22Rv1 (cell line): ENCODE data around the gene RBM25.

Experiments used
- H3K27ac ChIP-seq: fragments of 450-650 bp; 2 replicates; pipeline ENCODE4 v1.5.1; 2017
- ZFX ChIP-seq: fragments of 450-650 bp; IDR thresholded peaks from 2 replicates; pipeline ENCODE4 v1.6.1; 2017; ENCODE audit warnings: antibody characterized with exemption, borderline replicate concordance
- TF ChIP-seq, protein P1 (sequence below): fragments of 450-650 bp; IDR thresholded peaks from 2 replicates; pipeline ENCODE4 v1.5.1; 2017; ENCODE audit warnings: mild to moderate bottlenecking

The RBM25 gene

DNA sequence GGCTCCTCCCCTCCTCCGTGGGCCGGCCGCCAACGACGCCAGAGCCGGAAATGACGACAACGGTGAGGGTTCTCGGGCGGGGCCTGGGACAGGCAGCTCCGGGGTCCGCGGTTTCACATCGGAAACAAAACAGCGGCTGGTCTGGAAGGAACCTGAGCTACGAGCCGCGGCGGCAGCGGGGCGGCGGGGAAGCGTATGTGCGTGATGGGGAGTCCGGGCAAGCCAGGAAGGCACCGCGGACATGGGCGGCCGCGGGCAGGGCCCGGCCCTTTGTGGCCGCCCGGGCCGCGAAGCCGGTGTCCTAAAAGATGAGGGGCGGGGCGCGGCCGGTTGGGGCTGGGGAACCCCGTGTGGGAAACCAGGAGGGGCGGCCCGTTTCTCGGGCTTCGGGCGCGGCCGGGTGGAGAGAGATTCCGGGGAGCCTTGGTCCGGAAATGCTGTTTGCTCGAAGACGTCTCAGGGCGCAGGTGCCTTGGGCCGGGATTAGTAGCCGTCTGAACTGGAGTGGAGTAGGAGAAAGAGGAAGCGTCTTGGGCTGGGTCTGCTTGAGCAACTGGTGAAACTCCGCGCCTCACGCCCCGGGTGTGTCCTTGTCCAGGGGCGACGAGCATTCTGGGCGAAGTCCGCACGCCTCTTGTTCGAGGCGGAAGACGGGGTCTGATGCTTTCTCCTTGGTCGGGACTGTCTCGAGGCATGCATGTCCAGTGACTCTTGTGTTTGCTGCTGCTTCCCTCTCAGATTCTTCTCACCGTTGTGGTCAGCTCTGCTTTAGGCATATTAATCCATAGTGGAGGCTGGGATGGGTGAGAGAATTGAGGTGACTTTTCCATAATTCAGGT lies 78.3 kb downstream of the RBM25 start, which contains the start of gene PSEN1:
PSEN1 (plus strand) TSS at position 121 of the 839 bp plus-strand sequence. CDS start 11,513 bp downstream, outside the sequence.
- TF ChIP-seq ZFX: no peak
- TF ChIP-seq, protein P1, sequence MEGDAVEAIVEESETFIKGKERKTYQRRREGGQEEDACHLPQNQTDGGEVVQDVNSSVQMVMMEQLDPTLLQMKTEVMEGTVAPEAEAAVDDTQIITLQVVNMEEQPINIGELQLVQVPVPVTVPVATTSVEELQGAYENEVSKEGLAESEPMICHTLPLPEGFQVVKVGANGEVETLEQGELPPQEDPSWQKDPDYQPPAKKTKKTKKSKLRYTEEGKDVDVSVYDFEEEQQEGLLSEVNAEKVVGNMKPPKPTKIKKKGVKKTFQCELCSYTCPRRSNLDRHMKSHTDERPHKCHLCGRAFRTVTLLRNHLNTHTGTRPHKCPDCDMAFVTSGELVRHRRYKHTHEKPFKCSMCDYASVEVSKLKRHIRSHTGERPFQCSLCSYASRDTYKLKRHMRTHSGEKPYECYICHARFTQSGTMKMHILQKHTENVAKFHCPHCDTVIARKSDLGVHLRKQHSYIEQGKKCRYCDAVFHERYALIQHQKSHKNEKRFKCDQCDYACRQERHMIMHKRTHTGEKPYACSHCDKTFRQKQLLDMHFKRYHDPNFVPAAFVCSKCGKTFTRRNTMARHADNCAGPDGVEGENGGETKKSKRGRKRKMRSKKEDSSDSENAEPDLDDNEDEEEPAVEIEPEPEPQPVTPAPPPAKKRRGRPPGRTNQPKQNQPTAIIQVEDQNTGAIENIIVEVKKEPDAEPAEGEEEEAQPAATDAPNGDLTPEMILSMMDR: no peak
- H3K27ac ChIP-seq: peak within 1 kb of the TSS; percentile 73

DNA sequence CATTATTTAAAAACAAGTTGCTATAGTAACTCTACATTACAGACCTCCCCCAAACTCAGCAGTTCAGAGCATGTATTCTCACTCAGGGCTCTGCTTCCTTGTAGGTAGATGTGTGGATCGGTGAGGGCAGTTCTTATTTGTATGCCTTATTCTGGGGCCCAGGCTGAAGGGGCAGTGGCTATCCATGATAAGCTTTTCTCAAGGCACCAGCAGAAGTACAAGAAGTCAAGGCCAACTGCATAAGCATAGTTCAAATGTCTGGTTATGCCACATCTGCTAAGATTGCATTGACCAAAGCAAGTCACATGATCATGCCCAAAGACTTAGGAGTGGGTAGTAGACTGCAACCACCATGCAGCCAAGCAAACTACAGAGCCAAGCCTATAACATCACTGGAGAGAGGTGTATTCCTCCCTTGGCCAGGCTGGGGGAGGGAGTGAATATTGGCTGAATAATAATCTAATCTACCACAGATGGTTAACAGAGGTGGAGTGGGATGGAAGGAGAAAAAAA lies 82.5 kb downstream of the RBM25 start:
- TF ChIP-seq, protein P1: no peak
- no peak for TF ChIP-seq ZFX
- H3K27ac ChIP-seq: no peak overlapping the region

DNA sequence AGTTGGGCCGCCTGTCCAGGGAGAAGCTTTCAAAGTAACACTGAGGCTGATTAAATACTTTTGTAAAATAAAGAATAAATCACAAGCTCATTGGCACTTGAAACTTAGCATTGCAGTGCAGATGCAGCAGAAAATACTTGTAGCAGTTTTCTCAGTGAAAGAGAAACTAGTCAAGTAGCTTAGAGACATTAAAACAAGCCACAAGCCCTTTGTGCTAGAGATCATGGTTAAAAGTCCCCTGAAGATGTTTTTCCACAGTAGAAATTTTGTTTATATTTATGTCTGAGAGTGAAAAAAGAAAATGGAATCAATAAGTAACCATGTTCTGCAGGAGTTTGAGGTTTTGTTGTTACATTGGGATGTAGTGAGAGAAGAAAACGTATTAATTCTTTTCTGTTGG lies 83.9 kb downstream of the RBM25 start:
- H3K27ac ChIP-seq: no peak overlapping the region
- TF ChIP-seq, protein P1: no peak
- TF ChIP-seq ZFX: no peak

DNA sequence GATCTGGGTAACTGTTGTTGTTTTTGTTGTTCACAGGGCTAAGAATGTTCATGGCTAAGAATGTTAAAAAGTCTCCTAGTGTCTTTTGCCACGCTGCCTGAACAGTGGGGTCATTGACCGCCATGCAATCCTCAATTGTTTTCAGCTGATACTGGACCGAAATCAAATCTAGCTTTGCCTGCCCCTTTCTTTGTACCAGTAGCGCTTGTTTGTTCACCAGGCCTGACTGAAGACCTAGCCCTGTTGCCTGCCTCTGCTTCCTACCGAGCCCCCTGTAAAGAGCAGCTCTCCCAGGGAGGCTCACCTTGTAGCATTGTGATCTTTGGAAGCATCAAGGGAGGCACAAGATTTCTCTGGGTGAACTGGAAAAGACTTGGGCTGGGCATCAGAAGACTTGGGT lies 84.7 kb downstream of the RBM25 start:
- no peak for TF ChIP-seq ZFX
- TF ChIP-seq, protein P1: no peak
- no peak overlapping the region for H3K27ac ChIP-seq

DNA sequence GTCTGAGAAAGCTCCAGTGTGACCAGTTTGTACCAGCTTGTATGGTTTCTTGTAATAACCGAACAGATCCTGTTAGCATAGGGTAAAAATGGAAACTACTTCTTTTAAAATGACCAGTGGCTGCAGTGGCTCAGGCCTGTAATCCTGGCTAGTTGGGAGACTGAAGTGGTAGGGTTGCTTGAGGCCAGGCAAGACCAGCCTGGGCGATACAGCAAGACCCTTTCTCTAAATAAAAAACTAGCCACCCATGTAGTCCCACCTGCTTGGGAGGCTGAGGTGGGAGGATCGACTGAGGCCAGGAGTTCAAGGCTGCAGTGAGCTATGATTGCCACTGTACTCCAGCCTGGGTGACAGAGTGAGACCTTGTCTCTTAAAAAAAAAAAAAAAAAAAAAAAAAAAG lies 85.3 kb downstream of the RBM25 start:
- H3K27ac ChIP-seq: no peak overlapping the region
- TF ChIP-seq ZFX: no peak
- TF ChIP-seq, protein P1: no peak

DNA sequence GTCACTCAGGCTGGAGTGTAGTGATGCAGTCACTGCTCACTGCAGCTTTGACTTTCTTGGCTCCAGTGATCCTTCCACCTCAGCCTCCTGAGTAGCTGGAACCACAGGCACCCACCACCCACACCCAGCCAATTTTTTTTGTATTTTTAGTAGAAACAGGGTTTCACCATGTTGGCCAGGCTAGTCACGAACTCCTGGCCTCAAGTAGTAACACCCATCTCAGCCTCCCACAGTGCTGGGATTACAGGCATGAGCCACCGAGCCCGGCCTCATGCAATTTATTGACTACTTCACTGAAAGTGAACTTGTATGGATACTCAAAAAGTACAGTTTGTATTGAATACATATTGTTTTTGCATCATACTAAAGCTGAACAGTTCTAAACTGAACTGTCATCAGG lies 87.0 kb downstream of the RBM25 start:
- no peak overlapping the region for H3K27ac ChIP-seq
- TF ChIP-seq ZFX: no peak
- TF ChIP-seq, protein P1: no peak

DNA sequence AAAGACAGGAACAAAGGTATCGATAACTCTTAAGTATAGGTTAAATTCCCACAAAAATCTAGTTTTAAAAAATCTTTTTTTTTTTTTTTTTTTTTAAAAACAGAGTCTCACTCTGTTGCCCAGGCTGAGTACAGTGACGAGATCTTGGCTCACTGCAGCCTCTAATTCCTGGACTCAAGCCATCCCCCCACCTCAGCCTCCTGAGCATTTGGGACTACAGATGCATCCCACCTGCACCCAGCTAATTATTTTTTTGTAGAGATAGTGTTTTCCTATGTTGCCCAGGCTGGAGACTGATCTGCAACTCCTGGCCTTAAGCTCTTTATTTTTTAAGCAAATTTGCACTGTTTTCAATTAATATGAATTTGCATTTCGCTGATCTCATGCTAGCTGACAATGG lies 87.8 kb downstream of the RBM25 start:
- TF ChIP-seq, protein P1: no peak
- TF ChIP-seq ZFX: no peak
- no peak overlapping the region for H3K27ac ChIP-seq
